Fibroblast of lung (primary cell): ENCODE results near the gene SLC35E1. TPM values are rescaled to one million over a fixed set of nuclear protein-coding genes. Genes with fewer than 3 reads are reported as not detected.

ENCODE experiments used
- DNase-seq, 2 donors: peaks; one replicate each; pipeline versions ENCODE4 v3.0.0 to v3.0.0-alpha.2; 2010; ENCODE audit warnings: low read depth in 2 of 2
- H2AFZ ChIP-seq: 2 replicates; pipeline ENCODE4 v1.5.1; 2012; ENCODE audit warnings: low read length, control low read depth, inconsistent platforms
- H3K27ac ChIP-seq: 2 replicates; pipeline ENCODE4 v1.5.1; 2011; ENCODE audit warnings: low read length, control low read depth; ENCODE audit not compliant: insufficient read depth
- H3K27me3 ChIP-seq: 2 replicates; pipeline ENCODE4 v1.5.1; 2011; ENCODE audit warnings: mild to moderate bottlenecking, low read length; ENCODE audit not compliant: control insufficient read depth, insufficient read depth
- H3K36me3 ChIP-seq: 2 replicates; pipeline ENCODE4 v1.5.1; 2011; ENCODE audit warnings: low read length; ENCODE audit not compliant: control insufficient read depth, insufficient read depth
- H3K4me1 ChIP-seq: 2 replicates; pipeline ENCODE4 v1.5.1; 2011; ENCODE audit warnings: low read length; ENCODE audit not compliant: control insufficient read depth, insufficient read depth; ENCODE audit errors: extremely low read depth
- H3K4me2 ChIP-seq: 2 replicates; pipeline ENCODE4 v1.5.1; 2011; ENCODE audit warnings: low read length, control low read depth; ENCODE audit not compliant: insufficient read depth; ENCODE audit errors: extremely low read depth
- H3K4me3 ChIP-seq, 4 experiments: fragments of 200-600 bp in 1 of 4; sonication (generic) in 1 of 4; replicated peaks in 1 of 4; 2 replicates each; pipeline ENCODE4 v1.5.1; 2011 to 2016; ENCODE audit warnings: low read length in 4 of 4, low read depth in 3 of 4, mild to moderate bottlenecking in 3 of 4, control low read depth in 2 of 4, inconsistent platforms in 1 of 4, mixed read lengths in 1 of 4; ENCODE audit not compliant: insufficient read depth in 1 of 4; ENCODE audit errors: control extremely low read depth in 1 of 4
- H3K79me2 ChIP-seq: 2 replicates; pipeline ENCODE4 v1.5.1; 2012; ENCODE audit warnings: mild to moderate bottlenecking, low read length, inconsistent platforms; ENCODE audit not compliant: control insufficient read depth, insufficient read depth
- H3K9ac ChIP-seq: 2 replicates; pipeline ENCODE4 v1.5.1; 2011; ENCODE audit warnings: mild to moderate bottlenecking, low read length, control low read depth; ENCODE audit not compliant: insufficient read depth
- H3K9me3 ChIP-seq: 2 replicates; pipeline ENCODE4 v1.5.1; 2012; ENCODE audit warnings: low read depth, low read length; ENCODE audit not compliant: control insufficient read depth, insufficient read depth
- H4K20me1 ChIP-seq: 2 replicates; pipeline ENCODE4 v1.5.1; 2011; ENCODE audit warnings: low read length; ENCODE audit not compliant: control insufficient read depth, insufficient read depth; ENCODE audit errors: extremely low read depth
- EZH2 ChIP-seq: IDR thresholded peaks from 2 replicates; pipeline ENCODE4 v1.5.1; 2012; ENCODE audit warnings: low read length, control low read depth, mild to moderate bottlenecking; ENCODE audit errors: missing control alignments
- polyA plus RNA-seq, 2 donors: library from polyadenylated mRNA; depleted of rRNA in 1 of 2; stranded (reverse) in 1 of 2; unstranded in 1 of 2; fragments of >200 nt; gene quantifications; 2 replicates each; pipeline ENCODE4 v1.2.1, GENCODE V29; 2011 to 2012; ENCODE audit warnings: missing spikeins in 1 of 2
- total RNA-seq: library from RNA; depleted of rRNA; stranded (reverse); fragments of >200 nt; gene quantifications from 2 replicates; pipeline ENCODE4 v1.2.1, GENCODE V29; 2014
- TF ChIP-seq, protein P1 (sequence below), 2 donors: IDR thresholded peaks in 1 of 2; conservative IDR thresholded peaks in 1 of 2; 1 replicate in 1 of 2; 2 replicates in 1 of 2; pipeline ENCODE4 v1.5.1; 2011 to 2012; ENCODE audit warnings: low read length in 2 of 2, control low read depth in 1 of 2, inconsistent platforms in 1 of 2, low read depth in 1 of 2, mild to moderate bottlenecking in 1 of 2

Gene SLC35E1
- total and polyA plus RNA-seq, 2 donors (not counting 1 experiment from before 2014, with no cell fraction given) = 19.0 to 36.1 TPM

DNA sequence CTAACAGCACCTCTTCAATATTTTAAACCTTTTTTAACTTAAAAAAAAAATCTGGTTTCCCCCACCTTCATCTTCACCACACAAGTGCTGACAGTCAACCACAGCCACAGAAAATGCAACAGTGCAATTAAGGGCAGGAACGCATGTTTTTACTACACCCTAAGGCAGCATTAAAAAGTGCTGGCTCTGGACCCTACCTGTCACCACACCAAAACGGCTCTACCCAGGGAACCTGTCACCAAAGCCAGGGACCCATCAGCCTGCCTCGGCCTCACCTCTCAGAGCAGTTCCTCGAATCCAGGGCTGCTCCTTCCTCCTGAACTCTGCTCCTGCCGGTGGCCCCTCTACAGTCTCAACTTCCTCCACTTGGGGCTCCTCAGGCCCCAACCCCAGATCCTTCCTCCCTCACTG lies 22.5 kb upstream of the SLC35E1 start:
- DNase-seq = no peak
- no peak overlapping the region for H3K9ac ChIP-seq
- H3K36me3 ChIP-seq = no peaks in the 10 kb centered on the region
- no peaks in the 10 kb centered on the region for H4K20me1 ChIP-seq
- no peak overlapping the region for H2AFZ ChIP-seq
- no peak overlapping the region for H3K4me3 ChIP-seq
- TF ChIP-seq EZH2 = no peak
- H3K9me3 ChIP-seq = no peaks in the 10 kb centered on the region
- no peaks in the 10 kb centered on the region for H3K27me3 ChIP-seq
- H3K27ac ChIP-seq = no peak overlapping the region
- no peak overlapping the region for H3K4me2 ChIP-seq
- H3K4me1 ChIP-seq = no peaks in the 10 kb centered on the region
- peaks cover 83% of the 10 kb centered on the region for H3K79me2 ChIP-seq

DNA sequence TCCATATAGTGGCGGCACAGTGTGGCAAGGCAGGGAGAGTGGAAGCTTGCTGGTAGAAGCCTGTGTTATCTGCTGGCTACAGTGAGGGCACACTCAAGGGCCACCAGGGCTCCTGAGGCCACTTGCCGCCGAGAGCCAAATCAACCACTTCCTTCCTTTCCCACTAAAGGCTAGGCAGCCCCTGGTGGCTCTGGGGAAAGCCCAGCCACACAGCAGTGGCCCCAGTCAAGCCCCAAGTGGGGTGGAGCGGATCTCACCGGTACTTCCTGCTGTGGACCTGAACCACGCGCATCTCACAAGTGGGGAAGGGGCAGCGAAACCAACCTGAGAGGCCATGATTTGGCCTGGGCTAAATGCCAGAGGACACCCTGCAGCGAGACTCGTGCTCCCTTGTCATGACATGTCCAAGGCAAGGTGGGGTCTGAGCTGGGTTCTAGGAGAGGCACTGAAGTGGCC lies 21.9 kb upstream of the SLC35E1 start:
- Histone ChIP-seq H3K27ac (no peak overlapping the region), H3K36me3 (no peaks in the 10 kb centered on the region), H3K27me3 (no peaks in the 10 kb centered on the region), H3K79me2 (peaks cover 85% of the 10 kb centered on the region), H3K4me1 (no peaks in the 10 kb centered on the region), H3K4me2 (no peak overlapping the region), H4K20me1 (peaks cover 4% of the 10 kb centered on the region), H3K9ac (no peak overlapping the region), H3K9me3 (no peaks in the 10 kb centered on the region), H2AFZ (no peak overlapping the region), H3K4me3 (no peak overlapping the region)
- DNase-seq = no peak
- no peak for TF ChIP-seq EZH2
- TF ChIP-seq, protein P1, sequence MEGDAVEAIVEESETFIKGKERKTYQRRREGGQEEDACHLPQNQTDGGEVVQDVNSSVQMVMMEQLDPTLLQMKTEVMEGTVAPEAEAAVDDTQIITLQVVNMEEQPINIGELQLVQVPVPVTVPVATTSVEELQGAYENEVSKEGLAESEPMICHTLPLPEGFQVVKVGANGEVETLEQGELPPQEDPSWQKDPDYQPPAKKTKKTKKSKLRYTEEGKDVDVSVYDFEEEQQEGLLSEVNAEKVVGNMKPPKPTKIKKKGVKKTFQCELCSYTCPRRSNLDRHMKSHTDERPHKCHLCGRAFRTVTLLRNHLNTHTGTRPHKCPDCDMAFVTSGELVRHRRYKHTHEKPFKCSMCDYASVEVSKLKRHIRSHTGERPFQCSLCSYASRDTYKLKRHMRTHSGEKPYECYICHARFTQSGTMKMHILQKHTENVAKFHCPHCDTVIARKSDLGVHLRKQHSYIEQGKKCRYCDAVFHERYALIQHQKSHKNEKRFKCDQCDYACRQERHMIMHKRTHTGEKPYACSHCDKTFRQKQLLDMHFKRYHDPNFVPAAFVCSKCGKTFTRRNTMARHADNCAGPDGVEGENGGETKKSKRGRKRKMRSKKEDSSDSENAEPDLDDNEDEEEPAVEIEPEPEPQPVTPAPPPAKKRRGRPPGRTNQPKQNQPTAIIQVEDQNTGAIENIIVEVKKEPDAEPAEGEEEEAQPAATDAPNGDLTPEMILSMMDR (conservative IDR thresholded peaks at IDR 0.05 in 1 of 2, IDR thresholded peaks at IDR 0.05 in 1 of 2; ENCODE audit: low read depth in 1 of 2, low read length in 2 of 2) = no peak

DNA sequence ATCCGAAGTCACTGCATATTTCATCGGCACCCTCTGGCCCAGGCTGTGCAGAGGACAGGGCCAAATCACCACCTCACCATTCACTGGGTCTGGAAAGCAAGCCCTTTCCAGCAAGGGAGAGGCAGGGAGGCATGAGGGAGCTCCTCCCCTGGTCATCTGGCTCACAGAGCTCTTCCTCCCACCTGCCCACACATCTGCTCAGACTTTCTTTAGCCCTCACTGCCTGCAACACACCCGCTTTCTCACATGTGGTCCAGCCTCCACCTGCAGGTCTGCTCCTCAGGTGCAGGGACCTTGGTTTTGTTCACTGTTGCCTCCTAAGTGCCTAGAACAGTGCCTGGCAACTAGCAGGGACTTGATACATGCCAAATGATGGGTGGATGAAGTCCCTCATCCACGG lies 21.0 kb upstream of the SLC35E1 start:
- H3K27me3 ChIP-seq = no peaks in the 10 kb centered on the region
- H4K20me1 ChIP-seq = peaks cover 6% of the 10 kb centered on the region
- no peaks in the 10 kb centered on the region for H3K36me3 ChIP-seq
- H3K4me3 ChIP-seq = no peak overlapping the region
- H2AFZ ChIP-seq = no peak overlapping the region
- H3K9me3 ChIP-seq = no peaks in the 10 kb centered on the region
- H3K4me1 ChIP-seq = peaks cover 2% of the 10 kb centered on the region
- H3K4me2 ChIP-seq = no peak overlapping the region
- H3K79me2 ChIP-seq = peaks cover 91% of the 10 kb centered on the region
- no peak for DNase-seq
- no peak overlapping the region for H3K27ac ChIP-seq
- TF ChIP-seq, protein P1 (conservative IDR thresholded peaks at IDR 0.05 in 1 of 2, IDR thresholded peaks at IDR 0.05 in 1 of 2; ENCODE audit: low read depth in 1 of 2, low read length in 2 of 2) = no peak
- TF ChIP-seq EZH2 = no peak
- no peak overlapping the region for H3K9ac ChIP-seq
